ENCODE data around the gene C1QTNF9B.
"Not testable (repeated sequence)": the region's sequence is repeated elsewhere in the genome, so short reads cannot be mapped to it uniquely, and the experiment has no call there.

C1QTNF9B gene

DNA sequence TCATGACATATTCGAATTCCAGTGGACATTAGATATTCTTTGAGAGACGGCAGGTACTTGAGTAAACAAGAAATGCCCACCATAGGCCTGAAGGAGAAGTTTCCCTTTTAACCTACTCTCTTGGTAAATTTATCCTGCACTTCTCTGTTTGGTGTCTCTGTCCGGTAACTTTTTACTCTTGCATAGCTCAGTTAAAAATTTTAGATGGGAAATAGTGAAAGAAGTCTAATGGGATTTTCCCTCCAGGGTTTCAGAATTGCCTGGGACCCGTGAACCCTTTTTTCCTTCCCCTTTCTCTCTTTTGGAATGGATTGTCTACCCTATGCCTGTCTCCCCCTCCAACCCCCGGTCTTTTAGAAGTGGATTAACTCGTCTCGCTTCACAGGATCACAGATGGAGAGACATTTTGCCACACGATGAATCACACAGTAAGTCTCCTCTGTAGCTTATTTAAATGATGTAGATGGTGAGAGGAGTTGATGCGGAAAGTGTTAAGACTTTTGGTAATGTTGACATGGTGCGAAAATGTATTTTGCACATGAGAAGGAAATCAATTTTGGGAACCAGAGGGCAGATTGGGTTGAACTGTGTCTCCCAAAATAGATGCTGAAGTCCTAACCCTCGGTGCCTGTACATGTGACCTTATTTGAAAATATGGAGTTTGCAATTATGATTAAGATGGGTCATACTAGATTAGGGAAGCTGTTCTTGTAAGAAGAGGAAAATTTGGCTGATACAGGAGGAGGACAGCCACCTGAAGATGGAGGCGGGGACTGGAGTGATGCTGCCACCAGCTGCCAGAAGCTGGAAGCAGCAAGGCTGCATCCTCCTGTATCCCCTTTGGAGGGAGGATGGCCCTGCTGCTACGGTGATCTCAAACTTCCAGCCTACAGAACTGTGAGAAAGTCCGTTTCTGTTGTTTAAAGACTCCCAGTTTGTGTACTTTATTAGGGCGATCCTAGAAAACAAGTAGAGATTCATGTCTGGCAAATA lies 7.4 kb downstream of the C1QTNF9B start:
- peak; percentile 38 for DNase-seq

DNA sequence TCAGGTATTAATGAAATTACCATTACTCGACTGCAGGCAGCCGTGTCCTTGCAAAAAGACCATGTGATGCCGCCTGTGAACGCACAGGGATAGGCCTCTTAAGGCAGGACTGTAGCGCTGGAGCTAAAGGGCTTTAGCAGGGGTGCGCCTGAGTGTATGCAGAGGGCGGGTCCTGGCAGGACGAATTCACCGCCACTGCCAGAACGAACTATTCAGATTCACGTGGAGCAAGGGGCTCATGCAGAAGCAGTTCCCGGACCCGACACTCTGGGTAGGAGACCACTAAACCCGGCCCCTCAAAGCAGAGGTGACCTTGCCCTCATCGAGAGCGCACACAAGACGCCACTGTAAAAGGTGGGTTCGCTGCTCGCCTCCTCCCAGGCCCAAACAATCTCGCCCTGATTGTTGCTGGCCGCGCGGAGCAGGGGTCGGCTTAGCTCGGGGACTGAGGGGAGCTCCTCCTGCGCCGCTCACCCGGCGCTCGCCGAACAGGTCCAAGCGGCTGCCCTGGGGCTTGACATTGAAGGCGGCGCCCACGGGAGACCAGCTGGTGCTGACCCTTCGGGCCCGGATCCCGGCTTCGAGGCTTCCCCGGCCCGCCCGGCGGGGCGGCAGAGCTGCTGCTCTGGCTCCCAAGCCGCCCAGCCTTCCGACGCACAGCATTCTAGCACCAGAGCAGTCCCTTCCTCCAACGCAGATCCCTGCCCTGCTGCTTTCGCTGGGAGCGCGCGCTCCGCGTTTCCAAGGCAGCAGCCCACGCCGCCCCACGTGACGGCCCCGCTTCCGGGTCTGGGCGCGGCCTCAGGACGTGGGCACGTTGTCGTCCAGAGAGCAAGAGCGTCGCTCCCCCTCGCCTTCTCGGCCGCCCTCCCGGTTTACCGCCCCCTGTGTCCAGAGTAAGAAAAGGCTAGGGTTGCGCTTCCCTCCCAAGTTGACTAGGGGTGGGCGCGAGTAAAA lies 8.4 kb downstream of the C1QTNF9B start, which contains the start of gene MIPEP:
Gene MIPEP (minus strand): TSS at position 743 of the 957 bp plus-strand sequence. CDS start 80 bp downstream, at position 663.
- peak; percentile 95 for DNase-seq

DNA sequence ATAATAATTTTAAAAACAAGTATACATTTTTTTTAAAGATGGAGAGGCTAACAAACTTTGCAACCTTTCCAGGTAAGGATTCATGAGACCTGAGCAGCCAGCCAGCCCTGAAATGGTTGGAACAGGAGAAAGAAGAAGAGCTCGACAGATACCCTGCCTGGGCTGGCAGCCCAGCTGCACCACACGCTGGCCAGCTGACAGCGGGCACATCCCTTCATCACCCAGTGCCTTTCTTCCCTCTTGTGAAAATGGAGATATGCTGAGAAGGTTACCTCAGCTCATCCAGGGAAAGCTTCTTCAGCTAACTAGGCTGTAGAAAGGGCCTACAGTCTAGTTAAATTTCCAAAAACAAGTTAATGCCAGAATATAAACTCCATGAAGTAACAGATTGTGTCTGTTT lies 12.9 kb downstream of the C1QTNF9B start:
- not testable (repeated sequence) for DNase-seq

DNA sequence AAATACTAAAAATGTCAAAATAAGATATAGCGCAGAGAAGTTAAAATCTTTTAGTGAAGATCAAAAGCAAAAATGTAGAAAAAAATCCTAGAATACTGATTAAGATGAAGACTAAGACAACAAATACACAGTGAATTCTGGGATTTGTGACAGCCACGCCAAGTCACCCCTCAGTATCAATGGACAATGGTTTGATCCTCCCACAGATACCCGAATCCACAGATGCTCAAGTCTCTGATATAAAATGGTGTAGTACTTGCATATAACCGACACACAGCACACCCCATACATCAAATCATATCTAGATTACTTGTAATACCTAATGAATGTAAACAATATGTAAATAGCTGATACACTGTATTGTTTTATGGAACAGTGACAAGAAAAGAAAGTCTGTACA lies 14.0 kb downstream of the C1QTNF9B start:
- no peak for DNase-seq

DNA sequence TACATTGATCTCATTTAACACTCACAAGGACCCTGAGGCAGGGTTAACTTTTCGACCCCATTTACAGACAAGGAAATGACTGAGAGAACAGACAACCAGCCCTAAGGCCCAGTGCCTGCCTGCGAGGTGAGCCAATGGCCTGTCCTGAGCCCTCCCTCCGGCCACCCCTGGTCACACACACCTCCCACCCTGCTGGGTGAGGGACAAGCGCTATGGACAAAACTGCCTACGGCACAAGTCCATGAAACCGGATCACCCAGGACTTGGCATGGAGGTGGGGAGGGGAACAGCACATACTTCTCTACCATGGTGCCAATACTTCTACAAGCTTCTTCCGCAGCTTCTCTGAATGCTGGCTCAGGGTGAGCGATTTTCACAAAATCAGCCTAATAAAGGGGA lies 15.9 kb downstream of the C1QTNF9B start:
- DNase-seq = not testable (repeated sequence)

DNA sequence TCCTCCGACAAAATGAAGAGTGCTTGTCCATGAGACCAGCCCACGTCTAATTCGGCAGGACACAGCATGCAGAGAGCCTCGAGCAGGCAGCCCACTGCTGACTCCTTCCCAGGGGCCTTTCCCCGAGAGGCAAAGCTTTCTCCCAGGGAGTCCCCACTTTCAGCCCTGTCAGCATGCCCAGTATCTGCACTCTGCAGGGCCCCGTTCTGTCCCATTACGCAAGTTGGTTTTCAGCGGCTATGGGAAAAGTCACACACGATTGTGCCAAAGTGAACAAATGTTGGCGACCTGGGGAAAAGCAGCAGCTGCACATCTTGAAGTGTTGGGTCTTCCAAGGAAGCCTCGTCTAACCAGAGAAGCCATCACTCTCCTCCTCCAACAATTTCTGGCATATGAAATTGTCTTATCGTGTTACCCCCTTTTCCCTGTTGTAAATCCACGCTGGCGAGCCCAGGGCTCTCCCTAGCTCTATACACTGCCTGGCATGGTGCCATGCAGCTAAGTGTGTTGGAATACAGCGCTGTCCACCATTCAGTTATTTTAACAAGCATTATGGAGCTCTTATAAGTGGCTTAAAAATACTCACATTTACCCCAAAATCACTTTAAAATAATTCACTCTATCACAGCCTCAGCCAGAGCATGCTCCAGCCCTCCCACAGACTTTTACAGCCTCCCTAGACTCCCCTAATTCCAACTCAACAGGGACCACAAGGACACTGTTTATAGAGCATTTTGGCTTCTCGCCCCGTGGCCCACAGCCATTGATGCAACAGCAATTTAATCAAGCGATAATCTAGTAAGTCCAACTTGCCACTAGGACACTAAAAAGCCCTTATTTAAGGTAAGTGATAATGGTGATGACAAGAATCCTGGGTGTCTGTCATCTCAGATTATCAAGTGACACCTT lies 16.6 kb downstream of the C1QTNF9B start:
- not testable (repeated sequence) for DNase-seq

DNA sequence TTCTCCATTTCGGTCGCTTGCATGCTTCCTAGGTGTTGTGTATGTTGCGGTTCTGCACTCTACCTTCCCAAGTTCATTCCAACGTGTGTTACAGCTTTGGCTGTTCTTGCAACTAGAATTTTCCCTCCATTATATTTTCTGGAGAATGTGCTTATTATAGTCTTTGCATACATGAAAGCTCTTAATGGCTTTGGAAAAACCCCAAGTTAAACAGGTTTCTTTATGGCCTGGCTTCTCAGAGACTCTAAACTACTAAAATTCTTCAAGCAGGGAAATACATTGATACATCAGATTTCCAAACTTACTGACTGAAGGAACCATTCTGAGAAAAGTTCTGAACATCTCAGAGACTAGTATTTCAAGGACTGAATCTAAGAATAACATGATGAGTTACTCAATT lies 20.0 kb downstream of the C1QTNF9B start:
- no peak for DNase-seq

DNA sequence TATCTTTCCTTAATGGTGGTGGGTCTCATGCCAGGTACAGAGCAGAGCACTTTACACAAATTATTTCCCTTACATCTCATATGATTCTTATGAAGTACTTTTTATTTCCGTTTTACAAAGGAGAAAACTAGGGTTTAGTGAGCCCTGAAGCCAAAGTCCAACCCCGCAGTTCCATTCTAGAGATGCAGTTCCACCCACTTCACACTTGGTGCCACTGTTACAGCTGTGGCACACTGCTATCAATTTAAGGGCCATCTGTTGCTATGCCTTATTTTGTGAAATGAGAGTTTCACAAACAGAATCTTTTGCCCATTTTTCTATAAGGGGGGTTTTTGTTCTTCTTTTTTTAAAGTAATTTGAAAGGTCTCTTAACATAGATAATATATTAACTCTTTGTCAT lies 21.0 kb downstream of the C1QTNF9B start:
- DNase-seq = peak; percentile 9

DNA sequence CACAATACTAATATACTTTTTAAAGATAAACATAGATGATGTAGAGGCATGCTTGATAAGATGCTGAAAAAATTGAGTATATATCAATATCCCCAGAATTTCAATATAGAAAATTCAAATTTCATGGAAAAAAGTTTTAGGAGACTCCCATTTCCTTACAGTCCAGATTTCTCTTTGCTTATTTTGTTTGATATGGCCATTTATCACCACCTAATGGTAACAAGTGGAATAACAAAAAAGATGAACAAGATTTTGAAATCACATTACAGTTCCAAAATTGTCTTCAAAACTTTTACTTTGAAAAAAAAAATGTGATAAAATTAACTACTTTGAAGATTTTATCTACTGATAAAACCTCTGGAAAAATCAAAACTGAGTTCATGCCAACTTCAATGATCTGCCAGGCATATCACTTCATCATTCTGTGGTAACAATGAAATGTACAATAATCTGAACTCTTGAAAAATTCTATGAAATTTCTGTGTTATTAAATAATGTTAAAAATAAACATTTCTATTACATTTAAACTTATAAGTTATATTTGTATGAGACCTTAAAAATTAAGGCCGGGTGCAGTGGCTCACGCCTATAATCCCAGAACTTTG lies 25.6 kb downstream of the C1QTNF9B start:
- peak; percentile 37 for DNase-seq

DNA sequence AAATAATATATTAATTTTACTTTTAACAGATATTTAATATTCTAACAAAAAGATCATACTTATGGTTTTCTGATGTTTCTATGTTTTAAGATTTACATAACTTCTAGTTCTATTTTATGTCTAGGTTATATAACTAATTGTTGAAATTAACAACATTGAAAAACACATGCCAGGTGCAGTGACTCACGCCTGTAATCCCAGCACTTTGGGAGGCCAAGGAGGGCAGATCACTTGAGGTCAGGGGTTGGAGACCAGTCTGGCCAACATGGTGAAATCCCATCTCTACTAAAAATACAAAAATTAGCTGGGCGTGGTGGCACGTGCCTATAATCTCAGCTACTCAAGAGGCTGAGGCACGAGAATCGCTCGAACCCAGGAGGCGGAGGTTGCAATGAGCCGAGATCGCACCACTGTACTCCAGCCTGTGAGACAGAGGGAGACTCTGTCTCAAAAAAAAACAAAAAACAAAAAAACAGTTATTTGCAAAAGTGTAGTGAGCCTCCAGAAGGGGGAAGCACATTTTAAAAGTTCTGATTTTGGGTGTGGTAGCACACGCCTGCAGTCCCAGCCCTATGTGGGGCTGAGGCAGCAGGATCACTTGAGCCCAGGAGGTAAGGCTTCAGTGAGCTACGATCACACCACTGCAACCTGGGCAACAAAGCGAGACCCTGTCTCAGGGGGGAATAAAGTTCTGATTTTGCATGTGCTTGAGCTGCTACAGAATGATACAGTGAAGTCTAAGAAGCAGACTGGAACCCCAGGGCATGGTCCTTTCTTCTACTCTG lies 26.8 kb downstream of the C1QTNF9B start:
- no peak for DNase-seq

DNA sequence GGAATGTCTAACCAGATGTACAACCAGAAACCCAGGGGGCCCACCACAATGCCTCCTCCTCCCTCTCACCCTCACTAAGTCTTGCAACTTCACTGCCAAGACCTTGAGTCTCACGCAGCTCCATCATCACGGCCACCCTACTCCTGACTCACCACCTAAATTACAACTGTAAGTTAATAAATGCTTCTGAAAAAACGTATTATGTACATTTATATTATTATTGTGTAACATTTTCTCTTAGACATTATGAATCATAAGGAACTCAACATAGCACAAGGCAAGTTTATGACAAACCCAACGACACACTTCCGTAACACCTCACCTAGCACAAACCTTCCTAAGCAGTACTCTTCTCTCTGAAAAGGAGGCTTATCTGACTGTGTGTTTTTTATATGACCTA lies 28.8 kb downstream of the C1QTNF9B start:
- DNase-seq = no peak

DNA sequence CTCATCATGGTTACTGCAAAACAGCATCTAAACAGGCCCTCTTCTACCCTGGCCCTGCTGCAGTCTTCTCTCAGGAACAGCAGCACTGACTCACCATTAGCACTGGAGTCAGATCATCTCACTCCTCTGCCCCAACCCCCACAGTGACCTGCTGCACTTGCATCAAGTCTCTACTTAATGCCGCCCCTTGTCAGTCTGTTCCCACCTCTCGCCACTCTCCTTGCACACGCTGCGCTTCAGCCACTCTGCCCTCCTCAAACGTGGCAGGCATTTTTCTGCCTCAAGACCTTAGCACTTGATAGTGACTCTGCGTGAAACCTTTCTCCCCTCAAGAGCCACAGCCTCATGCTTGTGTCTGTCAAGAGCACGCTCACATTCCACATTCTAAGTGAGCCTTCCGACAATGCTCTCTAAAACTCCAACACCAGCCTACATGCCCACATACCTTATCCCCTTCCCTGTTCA lies 30.2 kb downstream of the C1QTNF9B start:
- DNase-seq = no peak

DNA sequence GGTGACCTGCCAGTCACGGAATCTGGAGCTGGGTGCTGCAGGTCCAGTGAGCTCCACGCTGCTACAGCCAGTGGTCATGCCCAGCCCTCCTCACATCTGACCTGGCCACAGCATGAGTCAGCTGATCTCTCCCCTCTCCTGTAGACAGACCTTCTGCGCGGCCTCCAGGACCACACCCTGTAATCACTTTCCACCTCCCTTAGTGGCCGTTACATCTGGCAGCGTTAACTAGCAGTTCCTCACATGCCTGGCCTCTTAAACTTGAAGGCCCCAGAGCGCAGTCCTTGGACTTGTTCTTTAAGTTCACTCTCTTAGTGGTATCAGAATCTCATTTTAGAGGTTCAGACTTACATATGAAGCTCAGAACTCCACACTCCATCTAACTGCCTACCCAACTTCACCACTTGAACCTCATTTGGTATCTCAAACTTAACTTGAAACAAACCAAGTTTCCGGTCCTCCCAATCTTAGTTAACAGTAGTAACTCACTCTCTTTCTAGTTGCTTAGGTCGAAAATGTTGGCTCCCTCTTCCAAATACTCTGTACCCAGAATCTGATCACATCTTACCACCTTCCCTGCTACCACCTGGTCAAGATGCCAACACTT lies 30.8 kb downstream of the C1QTNF9B start:
- DNase-seq = no peak

DNA sequence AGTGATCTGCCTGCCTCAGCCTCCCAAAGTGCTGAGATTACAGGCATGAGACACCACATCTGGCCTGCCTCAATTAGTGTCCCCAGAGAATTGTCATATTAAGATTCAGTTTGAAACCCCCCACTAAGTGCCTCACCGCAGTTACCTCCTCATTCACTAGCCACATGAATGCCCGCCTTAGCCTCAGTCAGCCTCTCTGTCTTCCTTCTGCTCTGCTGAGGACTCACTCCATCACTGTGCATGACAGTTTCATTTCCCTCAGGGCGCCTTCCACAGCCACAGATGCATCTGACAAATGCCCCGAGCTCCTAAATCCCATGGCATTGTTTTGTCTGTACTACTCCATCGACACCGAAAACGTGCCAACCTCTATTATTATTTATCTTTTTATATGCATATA lies 31.4 kb downstream of the C1QTNF9B start:
- DNase-seq = no peak

DNA sequence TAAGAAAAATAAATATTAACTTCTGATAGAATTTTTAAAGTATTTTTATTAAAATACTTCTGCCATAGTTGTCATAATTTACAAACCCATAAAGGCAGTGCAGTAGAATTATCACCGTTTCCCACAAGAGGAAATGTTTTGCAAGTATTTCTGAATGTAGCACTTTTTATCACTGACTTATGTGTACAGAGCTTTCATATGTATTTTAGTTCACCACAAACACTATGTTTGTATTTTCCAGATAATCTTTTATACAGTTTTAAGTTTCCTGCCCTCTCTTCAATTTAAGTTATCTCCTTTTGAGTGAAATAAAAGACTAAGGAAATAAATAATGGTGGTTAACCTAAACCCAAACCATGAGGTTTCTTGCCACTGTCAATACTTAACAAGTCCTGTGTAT lies 32.3 kb downstream of the C1QTNF9B start:
- no peak for DNase-seq

DNA sequence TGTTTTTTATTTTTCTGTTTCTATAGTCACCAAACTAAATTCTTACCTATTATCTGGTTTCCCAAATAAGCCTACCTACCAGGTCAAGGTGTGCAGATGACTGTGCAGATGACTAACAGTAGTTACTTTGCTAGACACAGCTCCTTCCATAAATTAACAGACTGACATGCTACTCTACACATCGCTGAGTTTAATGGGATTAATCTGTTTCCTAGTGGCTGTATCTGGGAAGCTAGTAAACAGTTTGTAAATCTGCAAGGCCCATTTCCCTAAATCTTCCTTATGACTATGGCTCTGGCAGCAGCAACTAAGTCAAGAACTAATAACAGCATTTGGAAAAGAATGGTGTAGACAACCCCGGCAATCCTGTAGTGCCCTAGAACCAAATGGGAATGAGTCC lies 36.0 kb downstream of the C1QTNF9B start:
- no peak for DNase-seq

DNA sequence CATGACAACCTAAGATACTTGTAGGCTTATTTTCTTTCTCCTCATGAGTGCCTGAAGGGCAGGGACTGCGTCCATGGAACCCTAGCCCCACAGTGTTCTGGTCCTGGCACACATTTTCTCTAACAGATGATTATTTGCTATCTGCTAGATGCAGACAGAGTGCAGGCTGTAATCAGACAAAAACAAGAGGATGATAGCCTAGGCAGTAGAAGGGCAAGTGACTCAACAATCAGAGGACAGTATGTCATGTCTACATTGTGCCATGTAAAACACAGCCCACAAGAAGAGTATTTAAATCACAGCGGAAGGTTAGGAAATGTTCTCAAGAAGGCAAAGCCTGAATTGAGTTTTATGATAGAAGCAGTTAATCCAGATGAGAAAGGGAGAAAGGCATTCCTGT lies 37.4 kb downstream of the C1QTNF9B start:
- DNase-seq = no peak

DNA sequence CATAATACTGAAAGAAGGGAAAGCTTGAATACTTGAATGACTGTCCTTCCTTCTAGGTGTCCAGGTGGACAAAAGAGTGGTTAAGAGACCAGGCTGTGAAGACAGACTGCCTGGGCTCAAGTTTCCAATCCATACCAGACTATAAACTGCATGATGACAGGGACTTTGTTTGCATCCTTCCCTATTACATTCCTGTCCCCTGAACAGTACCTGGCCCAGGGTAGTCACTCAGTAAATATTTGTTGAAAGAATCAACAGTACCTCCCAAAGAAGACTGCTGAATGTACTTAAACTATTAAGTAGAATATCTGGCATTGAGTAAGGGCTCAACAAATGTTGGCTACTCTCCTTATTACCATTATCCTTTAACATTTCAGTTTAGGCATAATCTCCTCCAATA lies 37.8 kb downstream of the C1QTNF9B start:
- no peak for DNase-seq

DNA sequence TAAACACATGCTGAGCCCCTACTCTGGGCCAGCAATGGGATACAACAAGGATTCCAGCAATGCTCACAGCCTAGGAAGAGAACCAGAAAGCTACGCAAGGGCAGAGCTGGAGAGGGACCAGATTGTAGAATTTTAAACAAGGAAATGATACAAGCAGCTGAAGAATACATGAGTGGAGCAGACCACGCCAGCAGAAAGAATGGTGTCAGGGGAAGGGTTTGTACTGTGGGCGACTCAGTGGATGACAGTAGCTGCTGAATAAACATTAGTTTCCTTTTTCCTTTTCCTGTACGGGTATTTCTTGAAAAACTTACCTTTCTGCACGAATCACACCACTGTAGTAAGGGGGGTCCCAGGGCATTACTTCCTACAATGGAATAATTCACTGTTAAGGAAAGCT lies 38.8 kb downstream of the C1QTNF9B start:
- DNase-seq = no peak

DNA sequence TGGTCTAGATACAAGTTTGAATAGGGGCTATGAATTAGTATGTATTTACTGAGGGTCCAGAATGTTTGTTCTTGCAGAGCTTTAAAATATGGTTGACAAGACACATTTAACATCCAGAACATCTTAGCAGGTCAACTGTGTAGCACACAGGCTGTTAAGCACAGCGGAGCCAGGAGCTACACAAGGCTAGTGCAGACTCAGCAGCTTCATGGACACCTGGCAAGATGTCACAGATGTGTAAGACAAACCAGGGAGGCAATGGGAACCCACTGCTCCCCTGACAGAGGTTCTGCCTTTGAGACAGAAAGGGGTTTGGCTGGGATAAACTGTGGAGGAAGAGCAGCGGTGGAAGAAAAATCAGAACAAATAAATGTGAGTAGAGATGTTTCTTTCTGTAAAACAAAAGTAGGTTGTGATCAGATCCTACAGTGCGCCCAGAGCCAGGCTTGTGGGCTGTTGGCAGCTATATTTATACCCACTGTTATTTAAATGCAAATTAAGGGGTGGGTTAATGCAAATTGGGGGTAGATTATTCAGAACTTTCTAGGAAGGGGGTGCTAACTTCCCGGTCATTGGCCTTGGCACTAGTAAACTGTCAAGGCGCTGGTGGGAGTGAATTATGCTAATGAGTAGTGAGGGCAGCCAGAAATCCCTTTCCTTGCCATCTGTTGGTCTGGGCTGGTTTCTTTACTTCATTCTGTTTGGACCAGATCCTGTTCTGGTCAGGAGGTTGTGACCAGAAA lies 41.1 kb downstream of the C1QTNF9B start:
- peak; percentile 10 for DNase-seq
